Amygdala (tissue), 56 donors: ENCODE results near the gene RPP21.

Experiments
- DNase-seq, 56 donors: peaks; one replicate each; lab custom pipeline; 2025; lab: John Stamatoyannopoulos, UW

The RPP21 gene

GRCh38 chr6:30328397-30328796 lies 16.6 kb upstream of the RPP21 start:
- DNase-seq: no peak

- DNase-seq: no peak
Measured at GRCh38 chr6:30329331-30329730, 15.6 kb upstream of the RPP21 start.

GRCh38 chr6:30331981-30332380 lies 13.0 kb upstream of the RPP21 start:
- DNase-seq: no peak

- no peak for DNase-seq
Measured at GRCh38 chr6:30334075-30334783, 10.7 kb upstream of the RPP21 start.

DNA sequence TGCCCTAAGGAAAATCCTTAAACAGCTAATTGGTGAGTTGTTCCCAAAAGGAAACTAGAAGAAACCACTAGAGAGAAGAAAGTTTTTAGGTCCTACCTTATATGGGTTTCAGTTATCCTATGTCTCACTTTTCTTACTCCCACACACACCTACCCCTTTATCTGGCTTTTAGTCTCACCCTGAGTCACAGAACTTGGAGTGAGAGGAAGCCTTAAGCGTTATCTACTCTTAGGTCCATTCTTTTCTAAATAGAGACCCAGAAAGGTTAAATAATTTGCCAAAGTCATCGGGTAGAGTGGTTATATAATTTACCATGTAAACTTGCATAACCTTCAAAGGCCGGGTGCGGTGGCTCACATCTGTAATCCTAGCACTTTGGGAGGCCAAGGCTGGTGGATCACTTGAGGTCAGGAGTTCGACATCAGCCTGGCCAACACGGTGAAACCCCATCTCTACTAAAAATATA lies 4.3 kb upstream of the RPP21 start:
- DNase-seq: no peak

DNA sequence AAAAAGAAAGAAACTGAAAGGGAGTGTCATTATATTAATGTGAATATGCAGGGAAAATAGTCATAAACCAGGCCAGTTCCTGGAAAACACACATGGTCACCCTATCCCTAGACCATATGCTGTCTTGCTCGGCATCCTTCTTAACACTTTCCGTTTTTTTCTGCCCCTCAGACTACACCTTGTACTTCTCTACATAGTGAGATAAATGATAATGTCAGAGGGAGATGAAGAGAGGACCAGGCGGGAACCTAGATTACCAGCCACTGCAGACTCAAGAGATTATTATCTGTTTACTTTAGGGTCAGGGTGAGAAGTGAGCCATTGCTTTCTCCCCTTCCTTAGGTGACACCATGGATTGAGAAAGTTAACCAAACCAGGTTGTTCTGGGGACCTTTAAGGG lies 3.7 kb upstream of the RPP21 start:
- DNase-seq: no peak

DNA sequence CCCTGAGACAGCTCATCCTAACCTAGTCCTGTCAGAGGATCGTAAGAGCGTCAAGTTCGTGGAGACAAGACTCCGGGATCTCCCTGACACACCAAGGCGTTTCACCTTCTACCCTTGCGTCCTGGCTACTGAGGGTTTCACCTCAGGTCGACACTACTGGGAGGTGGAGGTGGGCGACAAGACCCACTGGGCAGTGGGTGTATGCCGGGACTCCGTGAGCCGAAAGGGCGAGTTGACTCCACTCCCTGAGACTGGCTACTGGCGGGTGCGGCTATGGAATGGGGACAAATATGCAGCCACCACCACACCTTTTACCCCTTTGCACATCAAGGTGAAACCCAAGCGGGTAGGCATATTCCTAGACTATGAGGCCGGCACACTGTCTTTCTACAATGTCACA lies 3.2 kb upstream of the RPP21 start:
- no peak for DNase-seq

DNA sequence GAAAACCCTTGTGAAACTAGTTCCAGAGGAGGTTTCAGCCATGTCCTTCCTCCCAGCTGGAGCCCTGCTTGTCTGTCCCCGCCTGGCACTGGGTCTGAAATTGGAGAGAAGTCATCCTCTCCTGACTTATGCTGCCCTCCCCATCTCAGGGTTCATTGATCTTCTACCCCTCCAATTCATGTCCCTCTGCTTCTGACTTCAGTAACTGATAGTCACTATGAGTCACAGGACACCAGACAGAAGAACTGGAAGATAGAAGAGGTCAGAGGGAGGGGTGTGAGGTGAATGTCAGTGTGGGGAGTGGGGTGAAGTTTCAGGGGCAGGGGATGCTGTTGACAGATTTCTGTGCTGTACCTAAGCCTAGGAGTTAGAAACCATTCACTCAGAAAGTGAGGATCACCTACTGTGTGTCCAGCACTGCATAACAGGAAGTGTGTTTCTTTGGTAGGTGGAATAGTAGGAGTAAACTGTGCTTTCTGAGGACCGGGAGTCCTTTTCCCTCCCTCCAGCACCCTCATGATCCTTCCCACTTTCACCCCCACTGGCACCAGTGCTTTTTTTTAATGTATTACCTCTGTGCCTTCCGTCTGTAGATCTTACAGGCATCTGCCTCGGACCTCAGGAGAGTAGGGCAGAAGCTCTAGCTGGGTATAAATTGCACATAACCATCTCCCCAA lies 627 bp upstream of the RPP21 start:
- no peak for DNase-seq

DNA sequence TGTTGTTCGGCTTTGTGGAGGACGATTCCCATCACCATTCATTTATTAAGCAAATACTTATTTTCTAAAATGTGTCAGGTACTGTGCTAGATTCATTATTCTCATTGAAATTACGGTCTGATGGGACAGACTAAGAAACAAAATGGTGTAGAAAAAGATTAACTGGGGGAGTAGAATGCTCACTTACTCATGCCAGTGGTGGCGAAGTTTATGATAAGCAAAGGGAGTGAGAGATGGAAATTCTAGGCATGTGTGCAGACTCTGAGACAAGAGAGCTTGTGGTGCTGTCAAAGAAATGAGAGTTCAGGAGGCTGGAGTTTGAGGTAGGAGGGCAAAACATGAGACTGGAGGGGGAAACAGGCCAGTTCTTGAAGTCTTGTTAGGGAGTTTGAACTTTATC lies 896 bp downstream of the RPP21 start:
- DNase-seq: no peak

GRCh38 chr6:30348957-30349356 lies 4.0 kb downstream of the RPP21 start:
- DNase-seq: no peak

DNA sequence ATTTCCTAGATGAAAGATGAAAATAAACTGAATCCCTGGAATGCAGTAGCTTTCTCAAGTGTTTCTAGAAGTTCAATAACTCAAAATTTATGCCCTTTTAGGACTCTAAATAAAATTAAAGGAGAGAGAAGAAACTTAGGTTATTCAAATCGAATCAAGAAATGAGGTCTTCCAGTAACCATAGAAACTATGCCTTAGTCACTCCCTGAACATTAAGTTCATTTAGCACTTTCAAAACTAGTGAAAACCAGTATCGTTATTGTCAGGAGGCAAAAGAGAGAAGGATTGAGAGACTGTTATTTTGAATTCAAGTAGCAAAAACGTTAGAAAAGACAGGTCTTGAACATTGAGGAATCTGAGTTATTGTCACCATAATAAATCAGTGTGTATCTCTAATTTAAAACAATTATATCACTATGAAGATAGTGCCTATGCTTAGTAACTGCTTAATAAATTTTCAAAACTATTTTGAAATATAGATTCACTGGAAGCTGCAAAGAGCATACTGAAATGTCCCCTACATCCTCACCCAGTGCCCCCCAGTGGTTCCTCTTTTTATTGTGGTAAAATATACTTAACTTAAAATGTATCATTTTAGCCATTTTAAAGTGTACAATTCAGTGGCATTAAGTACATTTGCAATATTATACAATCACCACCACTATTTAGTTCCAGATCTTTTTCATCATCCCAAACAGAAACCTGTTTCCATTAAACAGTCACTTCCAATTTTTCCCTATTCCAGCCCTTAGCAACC lies 4.6 kb downstream of the RPP21 start:
- DNase-seq: no peak

DNA sequence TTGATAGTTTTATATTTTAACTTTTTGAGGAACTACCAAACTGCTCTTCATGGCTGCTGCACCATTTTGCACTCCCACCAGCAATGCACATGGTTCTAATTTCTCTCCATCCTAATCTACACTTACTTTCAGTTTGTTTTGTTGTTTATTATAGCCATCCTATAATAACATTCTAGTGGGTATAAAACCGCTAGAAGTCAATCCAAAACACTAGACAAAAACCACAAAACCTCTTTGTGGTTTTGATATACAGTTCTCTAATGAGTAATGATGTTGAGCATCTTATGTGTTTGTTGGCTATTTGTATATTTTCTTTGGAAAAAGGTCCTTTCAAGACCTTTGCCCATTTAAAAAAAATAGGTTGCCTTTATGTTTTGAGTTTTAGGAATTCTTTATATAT lies 5.6 kb downstream of the RPP21 start:
- DNase-seq: no peak

DNA sequence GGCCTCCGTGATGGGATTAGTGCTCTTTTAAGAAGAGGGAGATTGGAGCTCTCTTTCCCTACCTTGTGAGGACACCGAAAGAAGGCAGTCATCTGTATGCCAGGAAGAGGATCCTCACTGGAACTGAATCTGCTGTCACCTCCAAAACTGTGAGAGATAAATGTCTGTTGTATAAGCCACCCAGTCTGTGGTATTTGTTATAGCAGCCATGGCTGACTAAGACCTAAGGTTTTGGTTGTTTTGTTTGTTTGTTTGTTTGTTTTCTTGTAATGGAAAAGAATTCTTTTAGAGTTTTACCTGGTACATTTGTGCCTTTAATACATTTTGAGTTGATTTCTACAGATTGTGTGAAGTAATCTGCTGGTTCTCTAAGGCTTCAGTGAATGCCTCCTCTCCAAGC lies 7.6 kb downstream of the RPP21 start:
- DNase-seq: no peak

- no peak for DNase-seq
Measured at GRCh38 chr6:30355281-30355680, 10.3 kb downstream of the RPP21 start.

- DNase-seq: no peak
Measured at GRCh38 chr6:30356536-30356935, 11.6 kb downstream of the RPP21 start.

- DNase-seq: peak in 42 of 56 donors; percentile 5 to 76 (median 34)
Measured at GRCh38 chr6:30357678-30358540, 13.0 kb downstream of the RPP21 start.

- no peak for DNase-seq
Measured at GRCh38 chr6:30359276-30359675, 14.3 kb downstream of the RPP21 start.

GRCh38 chr6:30360139-30360538 lies 15.2 kb downstream of the RPP21 start:
- DNase-seq: no peak

- DNase-seq: no peak
Measured at GRCh38 chr6:30361661-30362060, 16.7 kb downstream of the RPP21 start.

DNA sequence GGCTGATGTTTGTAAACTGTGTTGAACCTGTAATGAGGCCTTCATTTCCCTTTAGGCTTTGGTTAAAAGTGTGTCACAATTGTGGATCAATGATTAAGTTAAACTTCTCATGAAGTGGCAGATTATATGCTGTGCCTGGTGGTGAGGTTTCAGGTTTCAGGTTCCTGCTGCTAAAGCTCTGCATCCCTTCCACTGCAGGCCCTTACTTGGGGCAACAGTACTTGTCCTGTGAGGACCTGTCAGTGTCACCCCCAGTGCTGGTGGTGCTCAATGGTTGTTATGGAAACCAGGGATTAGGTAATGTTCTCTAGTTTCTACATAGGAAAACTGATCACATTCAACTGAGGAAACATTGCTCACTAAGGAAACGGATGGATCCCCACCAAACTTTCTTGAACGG lies 18.5 kb downstream of the RPP21 start:
- no peak for DNase-seq

- DNase-seq: no peak
Measured at GRCh38 chr6:30364591-30364990, 19.6 kb downstream of the RPP21 start.
